ENCODE data around the gene HMGA1.
"Not testable (repeated sequence)": the region's sequence is repeated elsewhere in the genome, so short reads cannot be mapped to it uniquely, and the experiment has no call there.

Gene HMGA1

GRCh38 chr6:34241351-34242215, 4.9 kb downstream of the HMGA1 start:
- DNase-seq = no peak

GRCh38 chr6:34242252-34243130, 5.8 kb downstream of the HMGA1 start:
- no peak for DNase-seq

DNA sequence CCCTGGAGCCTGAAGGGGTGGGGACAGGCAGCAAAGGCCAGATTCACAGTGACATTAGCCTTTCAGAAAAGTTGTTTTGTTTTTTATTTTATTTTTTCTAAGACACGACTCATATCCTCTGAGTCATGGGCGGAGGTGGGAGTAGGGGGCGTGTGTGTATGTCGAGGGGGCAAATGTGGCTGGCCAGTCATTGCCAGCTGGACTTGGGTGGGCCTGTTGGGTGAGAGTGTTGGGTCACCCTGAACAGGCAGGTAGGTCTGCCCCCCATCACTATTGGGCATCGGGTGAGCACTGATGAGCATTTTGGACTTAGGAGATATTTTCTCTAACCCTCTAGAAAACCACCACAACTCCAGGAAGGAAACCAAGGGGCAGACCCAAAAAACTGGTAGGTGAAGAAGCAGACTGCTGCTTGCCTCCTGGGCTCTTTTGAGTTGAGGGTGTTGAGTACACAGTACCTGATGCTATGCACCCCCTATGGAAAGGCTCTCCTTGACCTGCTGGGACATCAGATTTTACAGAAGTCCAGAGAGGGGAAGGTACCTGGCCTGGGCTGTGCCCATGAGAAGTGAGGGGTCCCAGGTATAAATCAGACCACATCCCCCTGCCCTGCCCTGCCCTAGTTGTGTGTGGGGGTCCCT, 6.6 kb downstream of the HMGA1 start:
- DNase-seq = no peak

DNA sequence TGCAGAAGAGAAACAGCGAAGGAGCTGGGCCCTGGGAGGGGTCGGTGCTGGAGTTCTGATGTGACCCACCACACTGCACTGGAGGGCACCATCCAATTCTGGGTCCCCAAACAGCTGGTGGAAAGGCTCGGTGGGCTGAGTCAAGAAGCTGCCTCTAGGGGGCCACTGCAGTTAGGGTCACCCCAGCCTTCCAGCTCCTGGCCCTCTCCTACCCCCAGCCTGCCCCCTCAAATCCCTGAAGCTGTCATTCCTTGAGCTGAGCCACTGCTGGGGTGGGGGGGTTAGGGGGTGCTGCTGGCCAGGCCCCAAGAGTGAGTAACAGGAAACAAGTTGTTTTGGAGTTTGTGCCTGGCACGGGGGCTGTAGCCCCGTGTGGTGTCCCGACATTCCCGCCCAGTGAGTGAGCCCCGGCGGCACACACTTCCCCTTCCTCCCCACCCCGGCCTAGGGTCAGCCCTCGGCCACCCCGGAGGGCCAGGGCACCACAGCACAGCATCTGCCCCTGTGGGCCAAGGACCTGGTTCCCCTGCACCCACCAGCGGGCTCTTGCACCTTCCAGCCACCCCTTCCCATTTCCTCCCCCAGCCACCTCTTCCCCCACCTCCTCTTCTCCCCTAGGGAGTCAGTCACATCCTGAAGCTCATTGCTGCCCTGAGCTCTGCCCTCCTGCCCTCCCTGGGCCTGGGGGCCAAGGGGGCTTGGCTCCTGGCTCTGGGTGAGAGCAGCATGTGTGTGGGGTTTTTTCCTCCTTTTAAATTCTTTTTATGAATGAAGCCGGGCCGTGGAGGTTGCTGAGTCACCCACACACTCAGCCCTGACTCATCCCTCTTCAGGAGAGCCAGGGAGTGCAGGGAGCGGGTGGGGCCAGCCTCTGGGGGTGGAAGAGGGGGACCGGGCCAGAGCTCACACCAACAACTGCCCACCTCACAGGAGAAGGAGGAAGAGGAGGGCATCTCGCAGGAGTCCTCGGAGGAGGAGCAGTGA, 7.5 kb downstream of the HMGA1 start:
- no peak for DNase-seq

DNA sequence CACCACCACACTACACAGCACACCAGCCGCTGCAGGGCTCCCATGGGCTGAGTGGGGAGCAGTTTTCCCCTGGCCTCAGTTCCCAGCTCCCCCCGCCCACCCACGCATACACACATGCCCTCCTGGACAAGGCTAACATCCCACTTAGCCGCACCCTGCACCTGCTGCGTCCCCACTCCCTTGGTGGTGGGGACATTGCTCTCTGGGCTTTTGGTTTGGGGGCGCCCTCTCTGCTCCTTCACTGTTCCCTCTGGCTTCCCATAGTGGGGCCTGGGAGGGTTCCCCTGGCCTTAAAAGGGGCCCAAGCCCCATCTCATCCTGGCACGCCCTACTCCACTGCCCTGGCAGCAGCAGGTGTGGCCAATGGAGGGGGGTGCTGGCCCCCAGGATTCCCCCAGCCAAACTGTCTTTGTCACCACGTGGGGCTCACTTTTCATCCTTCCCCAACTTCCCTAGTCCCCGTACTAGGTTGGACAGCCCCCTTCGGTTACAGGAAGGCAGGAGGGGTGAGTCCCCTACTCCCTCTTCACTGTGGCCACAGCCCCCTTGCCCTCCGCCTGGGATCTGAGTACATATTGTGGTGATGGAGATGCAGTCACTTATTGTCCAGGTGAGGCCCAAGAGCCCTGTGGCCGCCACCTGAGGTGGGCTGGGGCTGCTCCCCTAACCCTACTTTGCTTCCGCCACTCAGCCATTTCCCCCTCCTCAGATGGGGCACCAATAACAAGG, 8.5 kb downstream of the HMGA1 start:
- not testable (repeated sequence) for DNase-seq

DNA sequence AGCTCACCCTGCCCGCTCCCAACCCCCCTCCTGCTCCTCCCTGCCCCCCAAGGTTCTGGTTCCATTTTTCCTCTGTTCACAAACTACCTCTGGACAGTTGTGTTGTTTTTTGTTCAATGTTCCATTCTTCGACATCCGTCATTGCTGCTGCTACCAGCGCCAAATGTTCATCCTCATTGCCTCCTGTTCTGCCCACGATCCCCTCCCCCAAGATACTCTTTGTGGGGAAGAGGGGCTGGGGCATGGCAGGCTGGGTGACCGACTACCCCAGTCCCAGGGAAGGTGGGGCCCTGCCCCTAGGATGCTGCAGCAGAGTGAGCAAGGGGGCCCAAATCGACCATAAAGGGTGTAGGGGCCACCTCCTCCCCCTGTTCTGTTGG, 9.1 kb downstream of the HMGA1 start:
- DNase-seq = not testable (repeated sequence)

DNA sequence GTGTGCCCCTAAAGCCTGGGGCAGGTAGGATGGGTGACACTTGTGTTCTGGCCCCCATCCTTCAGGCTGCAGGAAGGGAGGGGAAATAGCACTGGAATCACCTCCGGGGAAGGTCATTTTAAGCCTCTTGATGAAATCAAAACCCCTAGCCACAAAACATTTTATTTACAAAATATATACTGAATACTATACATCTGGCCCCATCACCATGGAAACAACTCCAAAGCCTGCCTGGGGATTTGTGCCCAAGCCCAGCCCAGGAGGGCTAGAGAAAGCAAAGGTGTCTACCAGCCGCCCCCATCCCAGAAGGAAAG, 9.5 kb downstream of the HMGA1 start:
- DNase-seq = no peak

- DNase-seq = peak; percentile 32
Measured at GRCh38 chr6:34246563-34247391, 10.1 kb downstream of the HMGA1 start.

DNA sequence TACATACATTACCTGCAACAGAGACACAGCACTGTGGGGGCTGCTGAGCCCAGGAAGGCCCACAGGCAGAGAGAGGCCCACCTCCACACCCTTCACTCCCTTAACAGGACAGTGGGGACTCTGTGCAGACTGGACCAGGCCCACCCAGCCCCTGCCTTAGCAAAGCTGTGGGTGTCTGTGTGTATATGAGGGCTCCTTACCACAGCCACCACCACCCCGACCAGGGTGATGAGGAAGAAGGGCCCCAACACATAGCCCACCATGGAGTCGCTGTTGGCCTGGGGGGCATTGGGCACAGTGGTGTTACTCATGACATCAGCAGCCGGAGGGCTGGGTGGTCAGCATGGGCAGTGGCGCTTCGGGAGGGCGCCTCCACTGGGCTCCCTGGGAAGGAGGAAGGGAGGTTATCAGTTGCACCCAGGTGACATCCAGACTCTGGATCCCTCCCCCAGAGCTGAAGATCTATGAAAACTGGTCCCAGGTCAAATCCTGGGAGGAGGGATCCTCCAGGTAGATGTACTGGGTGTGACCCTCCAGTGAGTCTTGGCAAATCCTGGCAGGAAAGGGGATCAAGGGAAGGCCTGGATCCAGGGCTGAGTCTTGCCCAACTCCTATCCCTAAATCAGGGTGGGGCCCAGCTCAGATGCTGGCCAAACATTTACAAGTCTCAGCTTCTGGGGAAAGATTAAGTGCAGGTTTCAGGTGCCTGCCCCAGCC, 11.0 kb downstream of the HMGA1 start:
- no peak for DNase-seq

DNA sequence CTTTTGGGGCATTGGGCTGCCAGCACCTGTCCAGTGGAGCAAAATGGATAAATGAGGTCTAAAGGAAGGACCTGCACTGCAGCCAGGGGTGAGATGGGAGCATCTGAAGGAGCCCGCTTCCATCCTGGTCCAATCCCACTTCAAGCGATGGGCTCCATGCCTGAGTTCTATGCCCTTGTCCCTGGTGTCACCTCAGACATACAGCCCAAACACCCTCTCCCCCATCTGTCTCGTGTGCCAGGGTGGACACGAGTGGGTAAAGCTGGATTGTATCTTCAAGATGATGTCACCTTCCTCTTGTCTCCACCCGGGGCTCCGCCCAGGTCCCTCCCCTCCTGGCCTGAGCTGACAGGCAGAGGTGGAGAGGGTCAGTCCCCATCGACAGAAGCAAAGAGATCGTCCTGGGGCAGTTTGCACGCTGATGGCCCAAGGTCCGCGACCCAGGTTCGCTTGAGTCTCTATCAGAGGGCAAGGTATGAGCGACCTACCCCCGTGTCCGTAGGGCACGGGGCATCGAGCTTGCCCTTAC, 11.6 kb downstream of the HMGA1 start:
- no peak for DNase-seq

- peak; percentile 96 for DNase-seq
Measured at GRCh38 chr6:34248727-34249468, 12.2 kb downstream of the HMGA1 start, which contains the start of gene SMIM29. Gene SMIM29 (minus strand): TSS chr6:34249006. CDS start chr6:34247791, 1,215 bp downstream.

DNA sequence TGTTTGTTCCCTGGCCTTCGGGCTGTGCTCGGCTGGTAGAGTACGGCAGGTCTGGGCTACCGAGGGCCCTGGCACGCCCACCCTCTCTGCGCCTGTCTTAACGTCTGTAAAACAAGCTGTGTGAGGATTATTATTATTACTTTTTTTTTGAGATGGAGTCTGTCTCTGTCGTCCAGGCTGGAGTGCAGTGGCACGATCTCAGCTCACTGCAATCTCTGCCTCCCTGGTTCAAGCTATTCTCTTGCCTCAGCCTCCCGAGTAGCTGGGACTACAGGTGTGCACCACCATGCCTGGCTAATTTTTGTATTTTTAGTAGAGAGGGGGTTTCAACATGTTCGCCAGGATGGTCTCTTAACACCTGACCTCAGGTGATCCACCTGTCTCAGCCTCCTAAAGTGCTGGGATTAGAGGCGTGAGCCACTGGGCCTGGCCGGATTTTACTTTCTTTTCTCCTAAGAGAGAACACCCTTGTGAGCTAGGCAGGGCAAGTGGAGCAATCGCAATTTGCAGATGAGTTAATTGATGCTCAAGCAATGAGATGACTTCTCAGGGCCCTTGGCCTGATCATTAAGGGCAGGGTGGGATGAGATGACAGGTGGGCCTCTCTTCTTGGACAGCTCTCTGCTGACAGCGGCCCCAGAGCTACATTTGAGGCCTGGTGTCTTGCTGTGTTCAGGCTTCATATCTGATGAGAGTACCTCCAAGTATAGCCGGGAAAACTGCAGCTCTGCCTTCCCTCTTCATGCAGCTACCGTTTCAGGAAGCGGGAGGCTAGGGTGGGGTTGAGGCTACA, 13.0 kb downstream of the HMGA1 start:
- DNase-seq = peak; percentile 76

GRCh38 chr6:34252395-34252794, 15.7 kb downstream of the HMGA1 start:
- DNase-seq = not testable (repeated sequence)

DNA sequence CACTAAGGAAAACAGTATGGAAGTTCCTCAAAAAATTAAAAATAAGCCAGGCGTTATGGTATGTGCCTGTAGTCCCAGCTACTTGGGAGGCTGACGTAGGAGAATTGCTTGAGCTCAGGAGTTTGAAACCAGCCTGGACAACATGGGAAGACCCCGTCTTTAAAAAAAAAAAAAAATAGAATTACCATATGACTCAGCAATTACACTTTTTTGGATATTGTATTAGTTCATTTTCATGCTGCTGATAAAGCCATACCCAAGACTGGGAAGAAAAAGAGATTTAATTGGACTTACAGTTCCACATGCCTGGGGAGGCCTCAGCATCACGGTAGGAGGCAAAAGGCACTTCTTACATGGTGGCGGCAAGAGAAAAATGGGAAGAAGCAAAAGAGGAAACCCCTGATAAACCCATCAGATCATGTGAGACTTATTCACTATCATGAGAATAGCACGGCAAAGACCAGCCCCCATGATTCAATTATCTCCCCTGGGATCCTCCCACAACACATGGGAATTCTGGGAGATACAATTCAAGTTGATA, 22.9 kb downstream of the HMGA1 start:
- DNase-seq = no peak

GRCh38 chr6:34260576-34261267, 24.0 kb downstream of the HMGA1 start:
- DNase-seq = no peak

GRCh38 chr6:34263484-34263883, 26.8 kb downstream of the HMGA1 start:
- not testable (repeated sequence) for DNase-seq

- no peak for DNase-seq
Measured at GRCh38 chr6:34267746-34268145, 31.1 kb downstream of the HMGA1 start.

Data from NCI-H510A treated with DMSO at 0.1 percent for 48 hours (cell line).